Renal cortex interstitium (tissue), 11 donors: Measurements from ENCODE around the gene BIN1. TPM values are rescaled to one million over a fixed set of nuclear protein-coding genes. Genes with fewer than 3 reads are reported as not detected.

Source experiments
- DNase-seq, 11 donors: peaks; one replicate each; pipeline ENCODE4 v3.0.0-alpha.2; 2013; ENCODE audit warnings: low read depth in 9 of 11, low spot score in 4 of 11; ENCODE audit errors: extremely low read depth in 1 of 11
- polyA plus RNA-seq, 3 donors: library from polyadenylated mRNA; unstranded; fragments of 120-200 nt; gene quantifications; one replicate each; pipeline ENCODE4 v1.2.1, GENCODE V29; 2013; ENCODE audit not compliant: insufficient read length in 3 of 3

The BIN1 gene
- polyA plus RNA-seq, 3 donors: 83.9 to 128 (median 116) TPM

DNA sequence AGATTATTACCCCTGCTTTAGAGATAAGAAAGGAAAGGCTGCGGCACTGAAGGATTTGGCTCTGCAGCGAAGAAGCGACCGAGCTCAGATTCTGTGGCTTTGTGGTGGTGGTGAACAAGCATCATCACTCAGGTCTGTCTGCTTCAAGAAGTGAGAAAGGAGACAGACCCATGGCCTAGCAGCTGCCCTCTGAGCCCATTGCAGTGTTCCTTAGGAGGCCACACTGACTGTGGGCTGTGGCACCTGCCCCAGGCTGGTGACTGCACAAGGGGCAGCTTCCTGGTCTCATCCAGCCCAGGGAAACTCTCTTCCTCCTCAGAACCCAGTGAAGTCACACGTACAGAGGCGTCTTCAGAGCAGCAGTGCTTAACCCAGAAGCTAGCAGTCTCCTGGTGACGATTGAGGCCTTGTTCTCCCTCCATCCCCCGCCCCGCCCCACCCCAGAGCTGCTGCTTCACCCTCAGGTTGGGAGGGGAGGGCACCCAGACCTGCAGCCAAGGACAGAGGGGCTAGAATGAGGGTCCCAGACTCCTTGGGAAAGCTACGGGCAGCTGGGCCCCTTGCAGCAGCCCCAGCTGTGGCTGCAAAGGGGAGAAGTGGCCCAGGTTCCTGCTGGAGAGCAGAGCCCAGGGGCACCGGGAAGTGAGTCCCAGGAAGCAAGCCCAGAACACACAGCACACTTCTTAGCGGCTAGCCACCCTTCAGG lies 22.2 kb downstream of the BIN1 start:
- DNase-seq: no peak

DNA sequence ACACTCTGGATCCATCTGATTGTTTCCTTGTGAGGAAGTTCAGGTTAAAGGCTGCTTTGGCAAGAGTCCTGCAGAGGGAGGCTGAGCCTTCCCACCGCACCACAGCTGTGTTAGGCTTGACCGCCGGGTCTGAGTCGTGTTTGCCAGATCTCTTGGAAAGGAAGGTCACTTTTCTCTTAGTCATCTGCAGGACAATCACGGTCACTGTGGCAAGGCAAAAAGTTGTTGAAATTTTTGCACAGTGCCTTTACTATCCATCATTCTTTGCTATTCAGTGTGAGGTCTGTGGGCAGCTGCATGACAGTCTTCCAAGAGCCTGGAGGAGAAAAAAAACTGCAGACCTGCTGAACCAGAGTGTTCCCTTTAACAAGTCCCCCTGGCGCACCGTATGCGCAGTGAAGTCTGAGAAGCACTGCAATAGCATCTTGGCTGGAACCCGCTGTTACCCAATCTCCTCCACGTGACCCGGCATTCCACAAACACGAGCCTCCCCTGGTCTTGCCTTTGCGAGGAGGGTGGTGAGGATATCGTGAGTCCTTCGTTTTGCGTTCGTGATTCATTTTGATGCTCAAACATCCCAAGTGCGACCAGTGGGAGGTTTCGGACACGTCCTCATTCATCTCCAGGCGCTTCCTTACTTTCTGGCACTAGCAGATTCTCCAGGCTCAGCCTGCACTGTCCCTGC lies 23.0 kb downstream of the BIN1 start:
- no peak for DNase-seq

DNA sequence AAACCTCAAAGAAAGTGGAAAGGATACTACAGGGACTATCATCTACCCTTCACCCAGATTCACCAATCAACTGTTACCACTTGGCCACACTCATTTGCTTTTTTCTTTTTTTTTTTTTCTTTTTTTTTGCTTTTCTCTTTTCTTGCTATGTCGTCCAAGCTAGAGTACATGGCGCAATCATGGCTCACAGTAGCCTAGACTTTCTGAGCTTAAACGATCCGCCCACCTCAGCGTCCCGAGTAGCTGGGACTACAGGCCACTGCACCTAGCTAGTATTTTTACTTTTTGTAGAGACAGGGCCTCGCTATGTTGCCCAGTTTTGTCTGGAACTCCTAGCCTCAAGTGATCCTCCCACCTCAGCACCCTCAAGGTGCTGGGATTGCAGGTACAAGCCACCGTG lies 24.0 kb downstream of the BIN1 start:
- DNase-seq: no peak

DNA sequence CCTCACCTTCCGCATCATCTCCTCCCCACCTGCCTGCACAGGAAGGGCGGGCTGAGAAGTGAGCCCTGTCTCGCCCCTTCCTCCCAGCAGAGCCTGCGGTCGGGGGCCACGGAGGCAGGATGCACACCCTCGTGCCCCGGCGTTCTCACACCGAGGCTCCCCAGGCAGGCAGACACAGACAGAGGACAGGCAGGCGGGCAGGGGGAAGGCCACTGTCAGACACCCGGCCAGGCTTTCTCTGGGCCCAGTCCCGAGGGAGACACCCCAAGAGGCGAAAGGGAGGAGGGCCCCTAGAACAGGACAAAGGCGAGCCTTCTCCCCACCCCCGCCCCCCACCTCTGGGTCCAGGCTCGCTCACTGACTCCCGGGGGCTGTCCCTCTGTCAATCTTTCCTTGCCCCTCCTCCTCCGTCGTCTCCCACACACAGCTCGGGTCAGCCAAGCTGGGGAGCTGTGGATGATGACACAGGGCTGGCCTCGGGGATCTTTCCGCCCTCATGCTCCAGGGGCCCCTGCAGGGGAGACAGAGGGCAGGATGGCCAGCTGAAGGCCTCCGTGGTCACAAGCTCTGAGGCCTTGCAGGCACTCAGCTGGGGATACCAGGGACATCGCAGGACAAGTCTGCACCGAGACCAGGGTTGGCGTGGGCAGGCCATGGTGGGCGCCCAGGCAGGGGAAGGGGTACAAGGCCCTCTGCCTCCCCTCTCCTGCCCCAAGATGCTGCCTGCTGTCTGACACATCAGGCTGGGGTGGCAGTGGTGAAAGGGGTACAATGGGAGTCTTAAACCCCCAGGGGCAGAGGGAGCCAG lies 24.9 kb downstream of the BIN1 start:
- no peak for DNase-seq

DNA sequence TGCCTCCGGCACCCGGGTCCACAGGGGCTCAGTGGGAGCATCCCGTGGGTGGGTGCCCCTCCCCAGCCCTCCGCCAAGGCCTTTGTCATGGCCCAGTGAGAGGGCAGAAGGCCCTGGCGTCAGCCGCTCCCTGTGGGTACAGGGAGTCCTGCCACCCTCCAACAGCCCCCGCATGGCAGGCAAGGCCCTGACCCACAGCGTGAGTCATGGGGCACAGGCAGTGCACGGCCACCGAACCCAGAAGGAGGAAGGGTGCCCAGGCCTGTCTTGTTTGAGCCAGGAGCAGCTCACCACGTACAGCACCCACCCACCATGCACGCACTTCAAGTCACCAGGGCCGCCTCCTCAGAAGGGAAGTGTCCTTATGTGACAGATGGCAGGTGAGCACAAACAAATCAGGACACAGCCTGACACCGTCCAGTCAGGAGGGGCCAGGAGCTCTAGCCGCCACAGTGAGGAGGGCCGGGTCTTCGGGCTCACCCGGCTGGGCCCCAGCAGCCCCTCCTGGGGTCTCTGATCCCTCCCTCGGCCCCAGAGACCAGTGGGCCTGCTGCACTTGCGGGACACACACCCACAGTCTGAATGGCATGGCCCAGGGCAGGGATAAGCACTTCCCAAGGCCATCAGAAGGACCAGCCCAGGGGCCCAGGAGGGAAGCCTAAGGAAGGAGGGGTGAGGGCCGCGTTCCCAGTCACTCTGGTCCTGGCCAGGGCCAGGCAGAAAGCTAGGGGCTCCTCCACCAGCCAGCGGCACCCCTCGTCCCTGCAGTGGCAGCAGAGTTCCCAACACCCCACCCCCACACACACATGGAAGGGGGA lies 25.8 kb downstream of the BIN1 start:
- no peak for DNase-seq

DNA sequence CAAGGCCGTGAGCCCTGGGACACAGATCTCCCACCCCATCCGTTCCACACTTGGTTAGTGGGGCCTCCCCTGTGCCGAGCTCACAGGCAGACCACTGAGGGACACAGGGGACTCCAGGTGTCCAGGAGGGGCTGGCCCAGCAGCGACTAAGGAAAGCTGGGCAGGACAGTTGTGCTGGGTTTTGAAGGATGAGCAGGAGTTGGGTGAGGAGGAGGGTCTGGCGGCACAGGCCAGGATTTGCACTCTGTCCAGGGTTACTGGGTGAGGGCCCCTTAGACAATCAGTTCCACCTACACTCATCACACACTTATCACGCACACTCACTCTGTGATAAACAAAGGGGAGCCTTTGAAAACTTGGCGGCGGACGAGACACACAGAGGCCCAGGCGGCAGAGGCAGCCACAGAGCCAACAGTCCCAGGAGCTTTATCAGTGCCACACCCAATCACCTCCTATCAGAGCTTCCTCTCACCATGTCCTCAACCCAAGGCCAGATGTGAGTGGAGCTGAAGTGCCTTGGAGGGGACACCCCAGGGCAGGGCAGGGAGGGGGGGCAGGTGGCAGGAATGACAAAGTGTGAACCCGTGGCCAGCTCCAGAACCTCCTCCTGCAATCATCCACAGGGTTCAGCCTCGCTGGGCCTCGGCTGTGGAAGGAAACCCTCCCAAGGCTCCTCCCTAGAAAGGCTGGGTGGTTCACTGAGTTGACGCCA lies 26.6 kb downstream of the BIN1 start:
- DNase-seq: no peak

DNA sequence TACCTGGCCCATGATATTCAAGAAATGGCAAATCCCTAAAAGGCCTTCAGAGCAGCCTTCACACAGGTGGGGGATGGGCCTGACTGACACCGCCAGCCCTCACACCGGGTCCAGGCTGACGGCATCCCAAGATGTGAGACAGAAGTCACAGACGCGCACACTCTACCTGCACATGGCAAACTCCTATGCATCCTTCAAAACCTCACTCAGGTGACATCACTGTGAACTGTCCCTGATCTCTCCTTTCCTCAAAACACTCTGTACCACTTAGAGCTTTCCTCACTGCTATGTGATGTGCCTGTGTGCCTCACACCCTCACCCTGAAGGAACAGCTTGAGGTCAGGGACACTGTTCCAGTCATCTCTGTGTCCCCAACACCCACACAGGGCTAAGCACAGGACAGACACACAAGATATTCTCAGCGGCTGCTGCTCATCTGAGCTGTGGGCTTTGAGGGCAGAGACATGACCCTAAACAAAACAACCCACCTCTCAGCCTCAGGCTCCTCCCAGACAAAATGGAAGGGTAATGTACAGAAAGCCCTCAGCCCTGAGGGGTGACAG lies 27.5 kb downstream of the BIN1 start:
- DNase-seq: no peak

DNA sequence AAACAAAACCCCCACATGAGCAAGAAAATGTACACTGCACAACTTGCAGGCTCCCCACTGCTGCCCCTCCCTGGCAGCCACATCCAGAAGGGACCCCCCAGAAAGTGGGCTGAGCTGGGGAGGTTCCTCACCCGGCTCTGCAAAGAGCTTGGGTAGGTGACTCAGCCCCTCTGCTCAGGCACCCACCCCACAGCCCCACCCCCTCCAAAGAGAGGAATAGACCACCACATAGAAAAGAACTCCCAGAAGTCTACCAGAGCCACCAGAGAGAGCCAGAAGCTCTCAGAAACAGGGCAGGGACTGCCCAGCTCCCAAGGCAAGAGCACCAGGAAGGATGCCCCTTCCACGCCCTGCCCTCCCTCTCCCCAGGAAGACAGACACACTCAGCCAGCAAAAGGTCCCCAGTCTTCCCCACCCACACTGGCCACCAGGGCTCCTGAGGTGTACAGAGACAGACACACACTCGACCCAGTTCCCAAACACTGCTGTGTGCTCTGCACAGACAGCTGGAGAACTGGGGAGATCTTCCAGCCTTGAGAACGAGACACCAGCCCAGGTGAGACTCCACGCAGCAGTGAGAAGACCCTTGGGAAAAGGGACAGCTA lies 28.2 kb downstream of the BIN1 start:
- DNase-seq: no peak

DNA sequence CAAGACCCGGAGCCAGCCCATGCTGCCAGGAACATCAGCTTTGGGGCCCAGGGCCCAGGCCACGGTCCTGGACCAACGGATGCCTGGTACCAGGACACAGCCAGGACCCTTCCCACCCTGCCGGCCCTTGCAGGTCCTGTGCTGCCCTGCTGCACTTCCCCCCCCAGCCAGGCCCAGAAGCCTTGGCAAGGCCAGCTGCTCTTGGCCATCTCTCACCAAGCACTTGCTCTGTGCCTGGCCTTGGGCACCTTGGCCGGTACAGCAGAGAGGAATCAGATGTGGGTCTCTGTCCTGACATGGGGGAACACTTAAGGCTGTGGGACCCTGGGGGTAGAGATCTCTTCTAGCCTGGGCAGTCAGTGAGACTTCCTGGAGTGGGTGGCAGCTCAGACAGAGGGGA lies 28.9 kb downstream of the BIN1 start:
- DNase-seq: no peak

DNA sequence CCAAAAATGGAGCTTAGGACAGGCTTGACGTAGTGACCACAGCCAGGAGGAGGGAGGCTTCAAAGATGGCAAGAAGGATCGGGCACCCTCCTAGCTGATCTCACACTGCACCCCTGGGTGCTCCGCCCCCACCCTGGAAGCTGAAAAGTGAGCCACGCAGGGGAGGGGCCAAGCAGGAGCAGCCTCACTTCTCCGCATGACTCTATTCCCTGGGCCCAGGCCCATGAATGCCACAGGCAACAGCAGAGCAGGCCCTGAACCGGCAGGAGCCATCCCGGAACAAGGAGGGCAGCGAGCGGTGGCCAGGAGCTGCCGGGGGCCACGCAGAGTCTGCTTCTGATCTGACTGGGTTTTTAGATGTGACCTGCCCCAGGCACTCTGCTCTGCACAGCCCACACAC lies 30.0 kb downstream of the BIN1 start:
- no peak for DNase-seq

DNA sequence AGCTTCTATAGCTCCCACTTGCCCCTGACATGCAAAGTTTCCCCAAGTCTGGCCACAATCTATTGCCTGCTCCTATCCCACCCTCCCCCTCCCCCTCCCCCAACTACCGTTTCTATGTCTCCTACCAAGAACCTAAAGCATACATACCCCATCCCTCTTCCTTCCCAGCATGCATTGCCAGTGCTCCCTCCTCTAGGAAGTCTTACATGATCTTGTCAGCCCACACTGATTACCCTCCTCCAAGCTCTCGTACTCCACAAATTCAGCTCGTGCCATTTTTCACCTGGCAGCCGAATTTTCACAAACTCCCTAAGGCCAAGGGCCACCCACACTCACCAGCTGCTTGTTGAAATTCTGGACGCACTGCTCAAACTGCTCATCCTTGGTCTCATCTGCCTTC lies 30.7 kb downstream of the BIN1 start:
- DNase-seq: no peak

DNA sequence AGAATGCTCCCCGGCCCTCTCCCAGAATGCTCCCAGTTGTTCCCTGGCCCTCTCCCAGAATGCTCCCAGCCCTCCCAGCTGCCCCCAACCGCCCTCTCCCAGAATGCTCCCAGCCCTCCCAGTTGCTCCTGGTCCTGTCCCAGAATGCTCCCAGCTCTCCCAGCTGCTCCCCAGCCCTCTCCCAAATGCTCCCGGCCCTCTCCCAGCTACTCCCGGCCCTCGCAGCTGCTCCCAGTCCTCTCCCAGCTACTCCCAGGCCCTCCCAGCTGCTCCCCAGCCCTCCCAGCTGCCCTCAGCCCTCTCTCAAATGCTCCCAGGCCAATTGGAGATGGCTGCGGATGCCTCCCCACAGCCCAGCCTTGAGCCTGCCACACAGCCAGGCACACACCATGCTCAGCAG lies 31.1 kb downstream of the BIN1 start:
- no peak for DNase-seq

DNA sequence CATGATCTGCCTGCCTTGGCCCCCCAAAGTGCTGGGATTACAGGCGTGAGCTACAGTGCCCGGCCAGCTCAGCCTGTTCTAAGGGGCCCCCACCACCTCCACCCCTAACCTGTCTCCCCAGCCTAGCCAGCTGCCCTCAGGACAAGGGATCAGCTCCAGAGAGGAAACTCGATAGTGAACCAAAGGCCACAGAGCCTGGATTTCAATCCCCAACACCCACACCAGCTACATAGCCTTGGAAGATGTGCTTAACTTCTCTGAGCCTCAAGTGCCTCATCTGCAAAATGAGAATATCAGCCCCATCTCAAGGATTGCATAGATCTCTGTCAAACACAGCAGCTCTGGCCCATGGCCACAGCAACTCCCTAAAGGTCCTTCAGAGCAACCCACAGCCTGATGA lies 32.0 kb downstream of the BIN1 start:
- no peak for DNase-seq

DNA sequence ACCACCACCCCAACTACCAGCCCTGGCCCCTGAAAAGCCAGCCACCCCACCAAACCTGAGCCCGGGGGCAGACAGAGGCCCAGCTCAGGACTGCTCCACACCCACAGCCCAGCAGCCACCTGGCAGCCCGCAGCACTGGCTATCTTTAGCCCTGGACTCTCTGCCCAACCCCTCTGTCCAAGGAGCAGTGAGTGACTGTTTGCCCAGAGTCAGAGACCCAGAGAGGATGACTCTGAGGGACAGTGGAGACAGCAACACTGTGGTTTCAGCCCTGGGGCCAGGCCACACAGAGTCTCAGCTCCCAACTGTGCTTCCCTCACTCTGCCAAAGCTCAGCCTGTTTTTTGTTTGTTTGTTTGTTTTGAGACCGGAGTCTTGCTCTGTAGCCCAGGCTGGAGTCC lies 32.6 kb downstream of the BIN1 start:
- no peak for DNase-seq

DNA sequence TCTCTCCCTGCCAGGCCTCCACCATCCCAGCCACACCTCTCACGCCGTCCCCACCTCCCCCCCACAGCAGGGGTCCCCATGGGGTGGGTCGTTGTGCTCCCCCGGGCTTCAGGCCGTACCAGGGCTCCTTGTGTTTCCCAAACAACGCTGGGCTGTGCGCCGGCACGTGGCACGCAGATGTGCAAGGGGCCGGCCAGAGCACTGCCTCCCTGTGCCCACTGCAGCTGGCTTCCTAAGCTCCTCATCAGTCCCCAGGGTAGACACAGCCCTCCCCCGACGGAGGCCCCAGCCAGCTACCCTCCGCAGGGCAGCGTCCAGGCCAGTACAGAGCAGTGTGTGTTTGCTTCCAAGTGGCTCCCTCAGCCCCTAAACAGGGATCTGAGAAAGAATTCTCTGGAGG lies 34.0 kb downstream of the BIN1 start:
- DNase-seq: no peak

DNA sequence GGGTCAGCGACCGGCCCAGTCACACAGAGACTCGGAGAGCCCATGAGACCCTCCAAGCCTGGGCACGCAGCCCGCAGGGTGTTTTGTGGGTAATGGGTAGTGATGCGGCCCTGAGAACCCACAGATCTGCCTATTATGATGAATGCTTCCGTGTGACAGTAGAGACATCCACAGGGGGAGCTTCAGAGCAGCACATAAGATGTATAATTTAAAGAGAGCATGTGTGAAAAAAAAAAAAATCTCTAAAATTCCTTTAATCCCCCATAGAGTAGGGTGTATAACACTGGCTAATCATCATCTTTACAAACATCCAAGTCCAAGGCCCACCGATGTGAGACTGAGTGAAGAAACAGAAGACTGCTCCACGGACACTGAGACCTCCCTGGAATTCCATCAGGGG lies 34.6 kb downstream of the BIN1 start:
- no peak for DNase-seq

DNA sequence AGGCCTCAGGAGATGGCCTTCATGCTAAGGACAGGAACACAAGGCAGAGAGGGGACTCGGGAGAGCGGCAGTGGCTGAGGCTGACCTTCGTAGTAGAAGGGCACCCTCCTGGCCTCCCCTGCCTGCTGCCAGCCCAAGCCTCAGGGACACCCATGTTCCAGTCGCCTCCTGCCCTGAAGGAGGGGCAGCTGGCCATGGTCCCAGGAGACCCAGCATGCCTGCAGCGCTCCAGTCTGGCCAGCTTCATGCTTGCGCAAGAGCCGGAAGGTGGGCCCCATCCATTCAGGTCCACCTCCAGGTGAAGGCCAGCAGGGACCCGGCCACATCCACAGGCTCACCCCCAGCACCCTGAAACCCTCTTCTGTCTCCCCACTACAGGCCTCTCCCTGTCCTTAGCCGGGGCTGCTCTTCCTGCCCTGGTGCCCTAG lies 35.0 kb downstream of the BIN1 start:
- DNase-seq: no peak

DNA sequence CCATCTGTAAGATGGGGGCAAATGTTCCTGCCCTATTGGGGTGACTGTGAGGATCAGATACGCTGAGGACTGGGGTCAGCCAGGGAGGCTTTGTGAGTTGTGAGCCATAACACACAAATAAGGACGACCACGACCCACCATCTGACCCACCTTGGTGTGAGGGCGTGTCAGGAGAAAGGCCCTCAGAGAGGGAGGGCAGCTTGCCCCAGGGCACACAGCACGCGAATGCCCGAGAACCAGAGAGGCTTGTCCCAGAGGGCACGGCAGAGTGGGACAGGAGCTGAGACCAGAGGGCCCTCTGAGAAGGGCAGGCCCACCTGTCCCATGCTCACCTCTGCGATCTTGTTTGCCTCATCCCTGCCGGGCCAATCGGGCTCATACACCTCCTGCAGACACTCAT lies 36.7 kb downstream of the BIN1 start:
- no peak for DNase-seq
